ENCODE data around the gene KCNV2. TPM values are rescaled to one million over a fixed set of nuclear protein-coding genes. Genes with fewer than 3 reads are reported as not detected.

The KCNV2 gene
- total RNA-seq, 6 experiments from 2014 or later, result not detected

GRCh38 chr9:2741441-2742158 is 24.3 kb downstream of the KCNV2 start:
- ATAC-seq (no peak), DNase-seq (no peak)
- Histone ChIP-seq H3K27ac (no peak overlapping the region), H3K4me3 (no peak overlapping the region), H3K27me3 (no peaks in the 10 kb centered on the region), H3K36me3 (no peaks in the 10 kb centered on the region), H3K9me3 (no peaks in the 10 kb centered on the region), H3K4me1 (no peaks in the 10 kb centered on the region)
- 77% methylated on average over 3 of the region's 6 CpGs for WGBS (ENCODE audit: insufficient coverage, low coverage, low lambda C conversion rate, missing lambda C conversion rate)
- TF ChIP-seq CTCF (IDR thresholded peaks at IDR 0.05) (no peak), POLR2A (IDR thresholded peaks at IDR 0.05) (no peak)
- intact Hi-C loops (cut with DNase I), result no loop called here

- no peaks in the 10 kb centered on the region for H3K27me3 ChIP-seq
- ATAC-seq (no peak), DNase-seq (no peak)
- no peak overlapping the region for H3K4me3 ChIP-seq
- 96% methylated on average over 7 of the region's 7 CpGs for WGBS (ENCODE audit: insufficient coverage, low coverage, low lambda C conversion rate, missing lambda C conversion rate)
- no peaks in the 10 kb centered on the region for H3K36me3 ChIP-seq
- no peaks in the 10 kb centered on the region for H3K9me3 ChIP-seq
- TF ChIP-seq CTCF (IDR thresholded peaks at IDR 0.05), result no peak
- no peak for TF ChIP-seq POLR2A (IDR thresholded peaks at IDR 0.05)
- H3K27ac ChIP-seq, result no peak overlapping the region
- intact Hi-C loops (cut with DNase I), result no loop called here
- H3K4me1 ChIP-seq, result no peaks in the 10 kb centered on the region
Measured at GRCh38 chr9:2742214-2742613, 24.9 kb downstream of the KCNV2 start.

GRCh38 chr9:2743937-2744529 is 26.7 kb downstream of the KCNV2 start:
- intact Hi-C loops (cut with DNase I), result no loop called here
- Histone ChIP-seq H3K9me3 (no peaks in the 10 kb centered on the region), H3K4me3 (no peak overlapping the region), H3K4me1 (no peaks in the 10 kb centered on the region), H3K27me3 (no peaks in the 10 kb centered on the region), H3K36me3 (no peaks in the 10 kb centered on the region), H3K27ac (no peak overlapping the region)
- DNase-seq (no peak), ATAC-seq (no peak)
- 100% methylated on average over 1 of the region's 5 CpGs for WGBS (ENCODE audit: insufficient coverage, low coverage, low lambda C conversion rate, missing lambda C conversion rate)
- TF ChIP-seq POLR2A (IDR thresholded peaks at IDR 0.05) (no peak), CTCF (IDR thresholded peaks at IDR 0.05) (no peak)

- ATAC-seq (no peak), DNase-seq (no peak)
- Histone ChIP-seq H3K4me1 (no peaks in the 10 kb centered on the region), H3K4me3 (no peak overlapping the region), H3K27ac (no peak overlapping the region), H3K9me3 (no peaks in the 10 kb centered on the region), H3K27me3 (no peaks in the 10 kb centered on the region), H3K36me3 (no peaks in the 10 kb centered on the region)
- intact Hi-C loops (cut with DNase I), result no loop called here
- TF ChIP-seq POLR2A (IDR thresholded peaks at IDR 0.05) (no peak), CTCF (IDR thresholded peaks at IDR 0.05) (no peak)
- WGBS (ENCODE audit: insufficient coverage, low coverage, low lambda C conversion rate, missing lambda C conversion rate), result 64% methylated on average over 6 of the region's 9 CpGs
Measured at GRCh38 chr9:2745560-2746380, 28.5 kb downstream of the KCNV2 start.
